Spleen (tissue), 7 donors: ENCODE results near the gene GYG1.

ENCODE experiments used
- CTCF ChIP-seq, 11 experiments: fragments of 200-600 bp in 7 of 11; fragments of 450-650 bp in 4 of 11; sonication (generic) in 4 of 11; IDR thresholded peaks in 8 of 11; conservative IDR thresholded peaks in 3 of 11; 1 replicate in 7 of 11; 2 replicates in 4 of 11; pipeline versions ENCODE4 v1.4.0 to v1.8.0; 2016 to 2021; ENCODE audit warnings: antibody characterized with exemption in 11 of 11, inconsistent platforms in 4 of 11, mild to moderate bottlenecking in 1 of 11
- POLR2AphosphoS5 ChIP-seq, 3 donors: sonication (generic); formaldehyde crosslinking; IDR thresholded peaks; one replicate each; pipeline ENCODE4 v1.5.1; 2017; ENCODE audit warnings: antibody characterized with exemption in 3 of 3
- donor health status: DM: no; HTN: no; CAD: no; lungs with moderate emphysema.
- donor health status: DM: no; HTN: no; CAD: no.
- donor health status: DM: no; HTN: no; CAD: no.

GRCh38 chr3:148953094-148953493, 38.2 kb upstream of the GYG1 start:
- TF ChIP-seq POLR2AphosphoS5 (IDR thresholded peaks at IDR 0.05) = no peak
- TF ChIP-seq CTCF (IDR thresholded peaks at IDR 0.05 in 8 of 11, conservative IDR thresholded peaks at IDR 0.05 in 3 of 11) = no peak
